SIG-M5 treated with dmso at 0.1 percent for 504 hours (cell line): Measurements from ENCODE around the gene ELF3.
"Not testable (repeated sequence)": the region's sequence is repeated elsewhere in the genome, so short reads cannot be mapped to it uniquely, and the experiment has no call there.

ENCODE experiments used
- DNase-seq: peaks from one replicate; lab custom pipeline; 2025; ENCODE audit not compliant: unreplicated experiment; lab: John Stamatoyannopoulos, UW

Gene ELF3

GRCh38 chr1:202063093-202063492 lies 52.7 kb downstream of the ELF3 start:
- DNase-seq = no peak

DNA sequence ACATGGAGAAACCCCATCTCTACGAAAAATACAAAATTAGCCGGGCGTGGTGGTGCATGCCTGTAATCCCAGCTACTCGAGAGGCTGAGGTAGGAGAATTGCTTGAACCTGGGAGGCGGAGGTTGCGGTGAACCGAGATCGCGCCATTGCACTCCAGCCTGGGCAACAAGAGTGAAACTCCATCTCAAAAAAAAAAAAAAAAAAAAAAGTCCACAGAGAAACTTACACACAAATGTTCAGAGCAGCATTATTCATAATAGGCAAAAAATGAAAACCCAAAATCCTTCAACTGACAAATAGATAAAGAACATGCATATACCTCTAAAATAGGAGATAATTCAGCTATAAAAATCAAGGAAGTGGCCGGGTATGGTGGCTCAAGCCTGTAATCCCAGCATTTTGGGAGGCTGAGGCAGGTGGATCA lies 54.5 kb downstream of the ELF3 start:
- DNase-seq = not testable (repeated sequence)
